ENCODE data around the gene C9orf40.

The C9orf40 gene

DNA sequence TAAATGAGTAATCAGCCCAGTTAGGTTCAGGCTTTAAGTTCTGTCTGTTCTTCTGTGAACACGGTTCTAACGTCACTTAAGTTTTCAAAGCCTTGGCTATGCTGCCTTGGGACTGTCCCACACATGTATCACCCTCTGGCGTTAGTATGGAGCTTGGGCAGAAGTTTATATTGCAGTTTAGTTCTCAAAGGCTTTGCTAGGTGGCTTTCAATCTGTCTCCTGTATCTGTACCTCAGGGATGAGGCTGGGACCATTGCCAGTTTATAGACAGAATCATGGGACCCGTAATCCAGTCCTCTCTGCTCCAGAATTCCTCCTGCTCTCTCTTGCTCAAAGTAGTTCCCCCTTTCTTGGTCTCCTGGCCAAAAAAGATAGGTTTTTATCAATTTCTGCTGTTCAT is 12.1 kb downstream of the C9orf40 start:
- no peak for DNase-seq (ENCODE audit: low spot score)

DNA sequence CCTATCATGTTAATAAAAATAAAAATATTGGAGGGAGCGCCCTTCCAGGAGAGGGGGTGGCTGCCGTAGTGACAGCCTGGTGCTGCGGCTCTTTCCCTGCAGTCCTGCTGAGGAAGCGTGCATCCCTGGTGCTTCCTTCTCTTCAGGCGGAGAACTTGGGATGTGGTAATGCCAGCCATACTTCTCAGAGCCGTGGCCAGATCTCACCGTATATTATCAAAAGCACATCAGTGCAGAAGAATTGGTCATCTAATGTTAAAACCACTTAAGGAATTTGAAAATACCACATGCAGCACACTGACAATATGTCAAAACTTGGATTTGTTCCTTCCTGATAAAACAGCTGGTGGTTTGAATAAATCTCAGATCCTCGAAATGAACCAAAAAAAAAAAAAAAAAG is 17.7 kb downstream of the C9orf40 start:
- DNase-seq (ENCODE audit: low spot score): no peak

DNA sequence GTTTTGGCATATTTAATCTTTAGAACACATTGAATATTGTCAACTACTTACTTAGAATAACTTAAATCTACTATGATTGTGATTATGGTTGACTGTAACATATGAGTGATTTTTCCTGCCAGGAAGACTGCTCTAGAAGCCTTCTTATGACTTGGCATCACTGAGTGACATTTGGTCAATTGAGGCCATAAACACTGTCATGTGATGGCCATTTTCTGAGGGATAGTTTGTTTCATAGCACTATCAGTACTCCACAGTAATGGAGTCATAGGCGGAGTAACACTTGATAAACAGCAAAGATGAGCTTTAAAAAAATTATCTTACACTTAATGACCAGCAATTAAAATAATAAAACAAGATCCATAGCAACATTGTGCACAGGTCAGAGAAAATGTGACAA is 31.0 kb downstream of the C9orf40 start:
- DNase-seq (ENCODE audit: low spot score): no peak

DNA sequence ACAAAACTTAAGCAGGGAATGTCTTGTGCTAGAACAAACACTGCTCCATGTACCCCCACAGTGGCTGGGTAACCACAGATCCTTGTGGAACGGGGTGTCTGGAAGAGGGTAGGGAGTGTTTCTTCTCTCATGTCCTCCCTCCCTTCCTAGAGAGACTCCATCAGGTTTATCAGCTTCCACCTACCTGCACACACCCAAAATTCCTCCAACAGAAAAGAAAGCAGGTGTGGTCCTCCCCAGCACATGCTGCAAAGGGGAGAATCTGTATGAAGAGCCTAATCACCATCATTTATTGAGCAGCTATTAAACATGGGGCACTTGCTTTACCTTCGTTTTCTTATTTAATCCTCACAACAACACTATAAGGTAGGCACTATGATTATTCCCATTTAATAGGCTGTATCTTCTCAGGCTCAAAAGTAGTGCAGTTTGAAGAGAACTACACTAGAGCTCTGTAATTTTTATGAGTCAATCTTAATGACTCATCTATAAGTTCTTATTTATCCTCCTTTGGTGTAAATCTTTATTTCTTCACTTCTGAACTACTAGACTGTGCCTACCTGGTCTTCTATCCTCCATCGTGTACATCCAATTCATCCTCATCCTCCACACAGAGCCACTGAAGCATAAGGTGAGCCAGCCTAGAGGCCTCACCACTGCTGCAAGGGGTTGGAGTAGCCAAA is 31.6 kb downstream of the C9orf40 start:
- DNase-seq (ENCODE audit: low spot score): no peak

DNA sequence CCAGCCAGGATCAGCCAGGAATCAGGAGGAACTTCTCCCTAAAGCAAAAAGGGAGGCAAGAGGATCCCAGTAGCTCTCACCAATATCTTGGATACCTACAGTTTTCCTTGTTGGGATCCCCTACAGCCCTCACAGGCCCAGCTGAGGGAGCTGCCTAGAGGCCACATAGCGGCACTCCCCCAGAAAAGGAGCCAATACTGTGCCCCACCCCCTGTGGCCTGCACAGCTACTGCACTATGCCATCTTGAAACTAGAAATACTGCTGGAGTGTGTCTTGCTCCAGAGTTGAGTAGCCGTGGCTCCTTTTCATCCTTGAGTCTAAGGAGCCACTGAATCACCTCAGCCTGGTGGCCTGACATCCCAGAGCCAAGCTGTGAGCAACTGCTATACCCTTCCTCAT is 42.7 kb downstream of the C9orf40 start:
- no peak for DNase-seq (ENCODE audit: low spot score)

DNA sequence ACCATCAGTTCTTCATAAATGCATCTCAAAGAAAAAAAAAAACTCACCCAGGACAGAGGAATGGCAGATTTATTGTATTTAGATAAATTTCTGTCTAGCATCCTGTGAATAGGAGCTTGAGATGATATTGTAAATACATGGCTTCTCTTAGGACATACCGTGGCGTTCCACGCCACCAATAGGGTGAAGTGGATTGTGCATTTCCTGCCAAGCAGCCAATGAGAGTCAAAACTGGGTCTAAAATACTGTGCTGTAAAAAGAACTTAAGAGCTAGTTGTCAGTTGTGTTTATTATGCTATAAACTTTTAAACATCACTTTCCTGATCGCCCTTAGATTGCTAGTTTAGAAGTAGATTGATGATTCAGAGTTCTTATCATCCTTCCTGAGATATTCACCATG is 44.0 kb downstream of the C9orf40 start:
- DNase-seq (ENCODE audit: low spot score): no peak

DNA sequence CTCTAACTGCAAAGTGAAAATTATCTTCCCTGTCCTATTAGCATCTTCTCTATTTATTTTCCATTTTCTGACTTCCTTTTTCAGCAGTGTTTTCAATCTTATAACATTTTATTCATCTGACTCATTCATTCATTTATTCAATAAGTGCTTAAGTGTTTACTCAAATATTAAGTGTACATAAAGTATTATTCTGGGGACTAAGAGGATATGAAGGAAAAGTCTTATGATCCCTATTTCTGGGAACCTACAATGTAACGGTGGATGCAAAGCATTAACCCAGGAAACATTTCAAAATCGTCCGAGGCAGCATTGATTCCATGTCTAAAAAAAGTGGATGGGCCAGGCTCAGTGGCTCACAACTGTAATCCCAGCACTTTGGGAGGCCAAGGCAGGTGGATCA is 45.6 kb downstream of the C9orf40 start:
- DNase-seq (ENCODE audit: low spot score): no peak

DNA sequence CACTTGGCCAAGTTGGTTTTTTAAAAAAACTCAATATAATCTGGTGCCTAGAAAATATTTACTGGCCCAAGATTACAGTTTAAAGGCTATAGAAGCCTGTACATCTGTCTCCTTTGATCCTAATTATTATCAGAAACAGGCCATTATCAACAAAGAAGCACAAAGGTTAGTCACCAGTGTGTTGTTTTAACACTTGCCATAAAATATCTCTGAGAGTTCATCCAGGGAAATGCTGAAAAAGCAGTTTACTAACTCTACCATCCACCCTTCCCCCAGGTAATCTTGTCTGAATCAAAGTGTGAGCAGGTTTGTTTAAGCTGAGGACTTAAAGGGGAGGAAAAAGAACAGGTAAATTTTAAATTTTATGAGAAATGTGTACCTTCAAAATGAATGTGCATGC is 51.7 kb downstream of the C9orf40 start:
- DNase-seq (ENCODE audit: low spot score): no peak
